HG03066 (cell line): Measurements from ENCODE around the gene VPS51.

ENCODE experiments used
- ATAC-seq: cut with Tn5 transposase; IDR thresholded peaks from one replicate; pipeline ENCODE4 v1.9.1; 2021; ENCODE audit warnings: low read depth; ENCODE audit not compliant: unreplicated experiment

VPS51 gene

DNA sequence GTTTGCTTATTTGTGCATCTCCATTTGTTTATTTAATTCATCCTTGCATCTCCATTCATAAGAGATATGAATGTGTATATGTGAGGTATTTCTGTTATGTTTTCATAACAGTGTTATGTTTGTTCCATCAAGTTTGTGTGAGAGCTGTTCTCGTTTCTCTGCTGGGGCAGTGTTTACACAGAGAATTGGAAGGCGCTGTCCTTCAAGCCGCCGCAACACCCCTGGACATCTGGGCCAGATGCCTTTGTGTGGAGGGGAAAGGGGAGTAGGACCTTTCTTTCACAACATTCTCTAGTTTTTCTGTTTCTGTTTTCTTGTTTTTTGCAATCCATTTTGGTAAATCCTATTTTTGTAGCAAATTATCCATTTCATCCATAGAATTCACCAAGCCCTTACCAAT is 8.6 kb downstream of the VPS51 start:
- no peak for ATAC-seq

DNA sequence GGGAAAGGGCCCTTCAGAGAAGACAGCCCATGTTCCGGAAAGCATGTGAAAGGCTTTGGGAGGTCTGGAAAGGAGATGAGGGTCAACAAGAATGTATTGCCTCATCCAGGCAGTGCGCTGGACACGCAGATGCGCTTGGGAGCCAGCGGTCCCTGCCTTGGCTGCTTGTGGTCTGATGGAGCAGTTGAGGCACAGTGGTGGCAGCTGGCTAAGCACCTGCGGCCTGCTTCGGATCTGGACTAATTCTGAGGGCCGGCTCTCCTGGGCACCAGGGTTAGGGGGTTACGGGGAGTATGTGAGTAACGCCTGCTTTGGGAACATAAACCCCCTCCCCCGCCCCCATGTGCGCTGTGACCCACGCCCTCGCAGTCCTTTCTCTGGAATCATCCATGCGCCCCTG is 11.1 kb downstream of the VPS51 start:
- ATAC-seq = no peak

DNA sequence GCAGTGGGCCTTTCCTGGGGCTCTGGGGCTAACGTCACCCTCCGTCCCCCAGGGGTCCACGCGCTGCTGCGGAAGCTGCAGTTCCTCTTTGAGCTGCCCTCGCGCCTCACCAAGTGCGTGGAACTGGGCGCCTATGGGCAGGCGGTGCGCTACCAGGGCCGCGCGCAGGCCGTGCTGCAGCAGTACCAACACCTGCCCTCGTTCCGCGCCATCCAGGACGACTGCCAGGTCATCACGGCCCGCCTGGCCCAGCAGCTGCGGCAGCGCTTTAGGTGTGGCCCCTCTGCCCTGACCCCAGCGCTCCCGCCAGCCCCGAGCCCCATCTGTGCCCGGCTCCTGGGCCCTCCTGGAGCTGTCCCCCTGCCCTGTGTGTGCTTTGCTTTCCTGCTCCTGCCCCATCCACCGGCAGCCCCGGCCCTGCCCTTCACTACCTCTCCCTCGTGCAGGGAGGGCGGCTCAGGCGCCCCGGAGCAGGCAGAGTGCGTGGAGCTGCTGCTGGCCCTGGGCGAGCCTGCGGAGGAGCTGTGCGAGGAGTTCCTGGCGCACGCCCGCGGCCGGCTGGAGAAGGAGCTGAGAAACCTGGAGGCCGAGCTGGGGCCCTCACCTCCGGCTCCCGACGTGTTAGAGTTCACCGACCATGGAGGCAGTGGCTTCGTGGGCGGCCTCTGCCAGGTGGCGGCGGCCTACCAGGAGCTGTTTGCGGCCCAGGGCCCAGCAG is 11.9 kb downstream of the VPS51 start:
- ATAC-seq = no peak

DNA sequence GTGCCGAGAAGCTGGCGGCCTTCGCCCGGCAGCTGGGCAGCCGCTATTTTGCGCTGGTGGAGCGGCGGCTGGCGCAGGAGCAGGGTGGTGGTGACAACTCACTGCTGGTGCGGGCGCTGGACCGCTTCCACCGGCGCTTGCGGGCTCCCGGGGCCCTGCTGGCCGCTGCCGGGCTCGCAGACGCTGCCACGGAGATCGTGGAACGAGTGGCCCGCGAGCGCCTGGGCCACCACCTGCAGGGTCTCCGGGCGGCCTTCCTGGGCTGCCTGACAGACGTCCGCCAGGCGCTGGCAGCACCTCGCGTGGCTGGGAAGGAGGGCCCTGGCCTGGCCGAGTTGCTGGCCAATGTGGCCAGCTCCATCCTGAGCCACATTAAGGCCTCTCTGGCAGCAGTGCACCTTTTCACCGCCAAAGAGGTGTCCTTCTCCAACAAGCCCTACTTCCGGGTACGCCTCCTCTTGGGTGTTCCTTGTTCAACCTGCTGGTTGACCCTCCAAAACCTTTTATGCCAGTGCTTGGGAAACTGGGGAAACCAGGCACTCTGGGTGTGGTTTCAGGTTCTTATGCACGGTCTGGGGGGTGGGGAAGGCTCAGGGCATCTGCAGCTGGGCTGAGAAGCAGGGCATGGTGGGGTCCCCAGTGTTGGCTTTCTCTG is 12.6 kb downstream of the VPS51 start:
- no peak for ATAC-seq

DNA sequence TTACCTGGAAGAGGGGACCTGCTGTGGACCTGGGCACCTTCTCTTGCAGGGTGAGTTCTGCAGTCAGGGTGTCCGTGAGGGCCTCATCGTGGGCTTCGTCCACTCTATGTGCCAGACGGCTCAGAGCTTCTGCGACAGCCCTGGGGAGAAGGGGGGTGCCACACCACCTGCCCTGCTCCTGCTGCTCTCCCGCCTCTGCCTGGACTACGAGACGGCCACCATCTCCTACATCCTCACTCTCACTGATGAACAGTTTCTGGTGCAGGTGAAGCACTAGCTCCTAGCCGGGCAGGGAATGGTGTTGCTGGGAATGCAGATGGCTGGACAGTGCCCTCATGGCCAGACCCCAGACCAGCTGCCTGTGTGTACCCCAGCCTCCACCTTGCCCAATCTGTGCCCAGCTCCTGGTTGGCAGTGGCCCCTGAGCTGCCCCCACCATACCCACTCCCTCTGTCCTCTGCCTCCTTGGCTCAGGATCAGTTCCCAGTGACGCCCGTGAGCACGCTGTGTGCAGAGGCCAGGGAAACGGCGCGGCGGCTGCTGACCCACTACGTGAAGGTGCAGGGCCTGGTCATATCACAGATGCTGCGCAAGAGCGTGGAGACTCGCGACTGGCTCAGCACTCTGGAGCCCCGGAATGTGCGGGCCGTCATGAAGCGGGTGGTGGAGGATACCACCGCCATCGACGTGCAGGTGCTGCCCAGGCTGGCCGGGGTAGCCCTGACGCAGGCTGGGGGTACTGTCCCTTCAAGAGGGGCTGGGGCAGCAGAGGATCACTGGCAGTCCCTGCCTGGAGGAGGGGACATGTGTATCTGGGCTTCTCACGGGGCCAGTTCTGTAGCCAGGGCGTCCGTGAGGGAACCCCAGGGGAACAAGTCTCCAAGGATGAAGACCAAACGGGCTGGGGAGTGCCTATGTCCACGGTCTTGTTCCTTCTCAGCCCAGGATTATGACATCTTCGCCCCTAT is 13.5 kb downstream of the VPS51 start:
- no peak for ATAC-seq

DNA sequence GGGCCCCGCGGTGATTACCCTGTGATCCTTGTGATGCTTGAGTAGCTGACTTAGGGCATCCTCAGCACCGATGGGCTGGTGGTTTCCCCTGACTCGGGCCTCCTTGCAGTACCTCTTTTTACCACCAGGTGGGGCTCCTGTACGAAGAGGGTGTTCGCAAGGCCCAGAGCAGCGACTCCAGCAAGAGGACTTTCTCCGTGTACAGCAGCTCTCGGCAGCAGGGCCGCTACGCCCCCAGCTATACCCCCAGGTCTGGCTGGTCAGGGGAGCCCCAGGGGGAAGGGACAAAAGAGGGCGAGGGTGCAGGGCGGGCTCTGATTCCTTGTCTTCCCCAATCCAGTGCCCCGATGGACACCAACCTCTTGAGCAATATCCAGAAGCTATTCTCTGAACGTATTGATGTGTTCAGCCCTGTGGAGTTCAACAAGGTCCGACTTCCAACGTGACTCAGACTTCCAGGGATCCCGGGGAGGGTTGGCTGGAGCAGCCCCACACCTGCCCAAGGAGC is 14.4 kb downstream of the VPS51 start:
- no peak for ATAC-seq

DNA sequence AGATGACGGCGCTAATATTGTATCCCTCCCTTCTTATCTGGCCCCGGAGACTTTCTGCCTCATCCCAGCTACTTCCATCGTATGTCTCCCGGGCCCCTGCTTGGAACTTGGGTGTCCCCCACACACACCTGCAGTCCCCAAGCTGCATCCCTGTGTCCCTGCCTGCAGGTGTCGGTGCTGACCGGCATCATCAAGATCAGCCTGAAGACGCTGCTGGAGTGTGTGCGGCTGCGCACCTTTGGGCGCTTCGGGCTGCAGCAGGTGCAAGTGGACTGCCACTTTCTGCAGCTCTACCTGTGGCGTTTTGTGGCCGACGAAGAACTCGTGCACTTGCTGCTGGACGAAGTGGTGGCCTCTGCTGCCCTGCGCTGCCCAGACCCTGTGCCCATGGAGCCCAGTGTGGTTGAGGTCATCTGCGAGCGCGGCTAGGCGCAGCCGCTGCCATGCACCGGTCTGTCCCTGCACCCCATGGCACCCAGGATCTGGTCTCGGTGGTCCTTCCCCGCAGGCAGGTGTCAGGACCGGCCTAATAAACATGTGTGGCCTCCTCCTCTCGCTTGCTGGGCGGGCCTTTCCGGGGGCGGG is 15.2 kb downstream of the VPS51 start:
- ATAC-seq = no peak

DNA sequence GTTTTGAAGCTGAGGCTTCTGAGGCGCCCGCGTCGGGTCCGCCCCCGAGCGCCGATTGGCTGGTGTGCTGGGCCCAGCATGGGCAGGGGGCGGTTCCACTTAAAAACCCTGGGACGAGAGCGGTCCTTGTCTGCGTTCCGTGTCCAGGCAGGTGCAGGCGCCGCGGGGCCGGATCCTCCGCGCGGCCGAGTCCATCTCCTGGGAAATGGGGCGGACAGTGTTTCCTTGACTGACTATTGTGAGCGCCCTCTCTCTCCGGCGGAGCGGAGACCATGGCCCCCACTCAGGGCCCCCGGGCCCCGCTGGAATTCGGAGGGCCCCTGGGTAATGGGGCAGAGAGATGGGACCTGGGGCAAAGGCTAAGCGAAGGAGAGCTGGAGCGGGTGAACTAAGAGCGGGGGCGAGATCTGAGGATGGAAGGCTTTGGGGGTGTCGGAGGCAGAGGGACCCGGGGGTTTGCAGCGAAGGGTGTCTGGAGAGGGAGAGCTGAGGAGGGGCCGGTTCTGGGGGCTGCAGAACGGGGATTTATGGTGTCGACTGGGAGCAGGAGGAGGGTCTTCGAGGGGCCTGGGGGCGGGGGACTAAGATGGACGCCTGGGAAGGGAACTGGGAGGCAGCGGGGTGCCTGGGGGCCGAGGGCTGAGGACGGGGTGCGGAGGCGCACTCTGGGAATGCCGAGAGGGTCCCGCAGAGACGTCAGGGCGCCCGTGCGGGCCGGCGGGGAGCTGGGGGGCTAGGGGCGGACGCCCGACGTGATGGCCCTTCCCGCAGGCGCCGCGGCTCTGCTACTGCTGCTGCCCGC is 15.9 kb downstream of the VPS51 start, which contains the start of gene TM7SF2:
Gene TM7SF2, plus strand, starts transcription at position 129 of the 802 bp plus-strand sequence. Its CDS starts 144 bp downstream, at position 273.
- ATAC-seq = peak; percentile 52

DNA sequence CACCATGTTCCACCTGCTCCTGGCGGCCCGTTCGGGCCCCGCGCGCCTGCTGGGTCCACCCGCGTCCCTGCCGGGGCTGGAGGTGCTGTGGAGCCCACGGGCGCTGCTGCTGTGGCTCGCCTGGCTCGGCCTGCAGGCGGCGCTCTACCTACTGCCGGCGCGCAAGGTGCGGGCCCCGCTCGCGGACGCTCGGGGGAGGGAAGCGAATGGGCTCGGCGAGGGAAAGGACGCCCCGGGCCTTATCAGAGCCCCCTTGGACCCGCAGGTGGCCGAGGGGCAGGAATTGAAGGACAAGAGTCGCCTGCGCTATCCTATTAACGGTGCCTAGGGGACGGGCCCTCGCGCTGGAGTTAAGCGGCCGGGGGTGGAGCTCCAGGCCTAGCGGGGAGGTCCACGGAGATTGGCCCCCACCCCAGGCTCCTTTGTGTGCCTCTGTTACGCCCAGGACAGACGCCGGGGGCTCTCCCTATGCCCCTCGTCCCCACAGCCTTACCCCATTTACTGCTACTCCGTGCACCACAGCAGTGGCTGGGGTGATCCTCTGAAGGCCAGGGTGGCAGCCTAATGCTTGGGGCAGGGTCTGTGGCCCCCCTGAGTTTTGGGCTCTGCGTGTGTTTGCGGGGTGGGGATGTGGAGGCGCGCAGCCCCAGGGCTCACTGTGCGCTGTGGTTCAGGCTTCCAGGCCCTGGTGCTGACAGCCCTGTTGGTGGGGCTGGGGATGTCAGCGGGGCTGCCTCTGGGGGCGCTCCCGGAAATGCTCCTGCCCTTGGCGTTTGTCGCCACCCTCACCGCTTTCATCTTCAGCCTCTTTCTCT is 16.7 kb downstream of the VPS51 start:
- peak; percentile 47 for ATAC-seq

- no peak for ATAC-seq
These were observed 17.3 kb downstream of the VPS51 start for GRCh38 chr11:65113361-65113756.

DNA sequence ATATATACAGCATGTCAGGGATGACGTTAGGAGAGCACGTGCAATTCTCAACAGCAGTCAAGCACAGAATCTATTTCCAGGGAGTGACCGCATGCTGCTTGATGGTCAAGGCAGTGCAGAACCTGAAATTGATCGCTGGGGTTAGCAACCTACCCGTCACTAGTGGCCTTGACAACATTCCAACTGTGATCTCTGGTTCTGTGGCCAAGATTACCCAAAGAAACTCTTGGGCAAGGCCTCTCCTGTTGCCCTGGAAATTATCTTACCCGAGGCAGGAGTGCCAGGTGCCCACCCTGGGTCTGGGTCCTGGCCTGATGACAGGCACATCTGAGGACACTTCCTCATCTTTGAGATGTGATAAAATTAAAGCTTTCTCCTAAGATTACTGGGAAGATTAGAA is 17.8 kb downstream of the VPS51 start:
- ATAC-seq = no peak

DNA sequence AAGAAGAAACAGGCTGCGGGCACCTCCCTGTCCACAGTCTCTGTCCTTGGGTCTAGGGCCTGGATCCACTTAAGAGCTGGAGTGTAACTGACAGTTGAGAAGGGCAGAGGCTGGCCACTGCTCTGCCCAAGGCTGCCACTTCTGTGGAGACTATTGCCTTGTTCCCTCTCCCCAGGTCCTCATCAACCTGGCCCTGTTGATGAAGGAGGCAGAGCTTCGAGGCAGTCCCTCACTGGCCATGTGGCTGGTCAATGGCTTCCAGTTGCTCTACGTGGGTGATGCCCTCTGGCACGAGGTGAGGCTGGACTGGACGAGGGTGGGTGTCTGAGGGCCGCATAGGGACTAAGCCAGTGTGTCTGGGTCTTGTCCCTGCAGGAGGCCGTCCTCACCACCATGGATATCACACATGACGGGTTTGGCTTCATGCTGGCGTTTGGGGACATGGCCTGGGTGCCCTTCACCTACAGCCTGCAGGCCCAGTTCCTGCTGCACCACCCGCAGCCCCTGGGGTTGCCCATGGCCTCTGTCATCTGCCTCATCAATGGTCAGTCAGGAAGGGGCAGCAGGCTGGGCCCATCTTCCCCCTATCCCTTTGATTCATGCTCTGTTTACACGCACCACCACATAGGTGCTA is 18.6 kb downstream of the VPS51 start:
- ATAC-seq = no peak

GRCh38 chr11:65115361-65116082 is 19.5 kb downstream of the VPS51 start:
- no peak for ATAC-seq

DNA sequence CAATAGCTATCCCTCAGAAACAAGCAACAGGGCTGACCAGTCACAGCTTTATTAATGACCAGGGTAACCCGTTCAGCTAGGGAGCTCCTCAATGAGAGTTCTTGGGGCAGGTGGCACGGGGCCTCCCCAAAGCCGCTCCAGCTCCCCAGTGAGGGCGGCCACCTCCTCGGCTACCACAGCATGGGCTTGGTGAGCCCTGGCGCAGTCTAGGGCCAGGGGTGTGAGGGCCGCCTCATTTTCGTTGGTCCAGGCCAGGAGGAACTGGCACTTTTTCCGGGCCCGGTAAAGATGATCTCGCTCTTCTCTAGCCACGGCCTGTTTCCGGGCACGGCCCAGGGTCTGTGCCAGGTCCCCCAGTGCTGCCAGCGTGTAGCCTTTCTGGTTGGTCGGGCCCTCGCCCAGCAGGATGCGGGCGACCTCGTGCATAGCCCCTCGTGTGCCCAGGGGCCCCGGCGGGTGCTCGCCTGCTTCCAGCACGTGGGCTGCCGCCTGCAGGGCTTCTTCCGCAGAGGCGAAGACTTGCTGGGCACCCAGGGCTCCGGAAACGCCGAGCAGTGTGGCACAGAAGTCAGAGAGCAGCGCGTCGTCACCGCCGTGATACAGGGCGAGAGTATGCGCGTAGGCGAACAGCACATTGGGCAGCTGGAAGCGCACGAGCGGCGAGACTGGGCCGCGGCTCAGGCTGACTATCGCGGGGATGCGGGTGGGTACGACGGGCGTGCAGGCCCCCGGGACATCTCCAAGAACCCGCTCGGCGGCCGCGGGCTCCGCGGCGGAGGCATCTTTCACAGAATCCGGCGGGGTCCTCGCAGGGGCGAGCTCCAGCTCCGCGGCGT is 20.6 kb downstream of the VPS51 start:
- no peak for ATAC-seq

DNA sequence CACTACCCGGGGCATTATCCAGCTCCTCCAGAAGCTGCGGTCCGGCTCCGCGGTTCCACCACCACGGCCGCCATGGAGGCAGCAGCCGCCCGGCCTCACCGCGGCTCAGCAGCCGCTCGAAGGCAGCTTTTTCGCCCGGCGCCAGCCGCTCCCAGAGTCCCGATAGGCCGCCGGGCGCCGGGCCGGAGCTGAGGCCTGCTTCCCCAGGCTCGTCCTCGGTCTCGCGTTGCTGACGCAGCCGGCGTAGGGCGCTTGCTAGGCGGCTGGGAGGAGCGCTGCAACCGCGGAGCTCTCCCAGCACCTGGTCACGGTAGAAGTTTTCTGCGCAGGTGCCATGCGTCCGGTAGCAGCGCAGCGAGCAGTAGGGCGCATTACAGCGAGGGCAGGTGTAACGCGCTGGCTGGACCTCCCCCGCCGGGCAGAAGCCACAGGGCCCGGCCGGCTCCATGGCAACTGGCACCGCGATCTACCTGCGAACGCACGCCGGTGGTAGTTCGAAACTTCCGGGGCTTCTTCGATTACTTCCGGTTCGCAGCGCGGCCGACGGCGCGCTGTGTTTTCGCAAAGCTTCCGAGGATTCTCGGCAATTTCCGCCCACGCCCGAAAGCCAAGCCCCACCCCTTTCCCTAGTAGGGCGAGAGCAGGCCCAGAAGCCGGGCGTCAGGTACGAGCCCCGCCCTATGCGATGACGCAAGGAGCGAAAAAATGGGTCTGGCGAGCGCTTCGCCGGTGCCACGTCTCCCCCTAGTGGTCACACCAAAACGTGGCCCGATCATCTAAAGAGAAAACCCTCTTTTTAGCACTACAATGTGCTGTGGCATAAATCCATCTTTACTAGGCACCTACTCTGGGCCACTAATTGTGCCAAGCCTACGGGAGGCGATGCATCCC is 21.4 kb downstream of the VPS51 start, which contains the start of gene ZNHIT2:
Gene ZNHIT2, minus strand, starts transcription at position 496 of the 891 bp plus-strand sequence. Its CDS starts 48 bp downstream, at position 448.
- ATAC-seq = peak; percentile 46
